HG02981 (cell line): ENCODE data around the gene SBK2.
"Not testable (repeated sequence)": the region's sequence is repeated elsewhere in the genome, so short reads cannot be mapped to it uniquely, and the experiment has no call there.

Source experiments
- ATAC-seq: cut with Tn5 transposase; IDR thresholded peaks from one replicate; pipeline ENCODE4 v1.9.1; 2021; ENCODE audit warnings: mild to moderate bottlenecking, moderate library complexity; ENCODE audit not compliant: unreplicated experiment

SBK2 gene

DNA sequence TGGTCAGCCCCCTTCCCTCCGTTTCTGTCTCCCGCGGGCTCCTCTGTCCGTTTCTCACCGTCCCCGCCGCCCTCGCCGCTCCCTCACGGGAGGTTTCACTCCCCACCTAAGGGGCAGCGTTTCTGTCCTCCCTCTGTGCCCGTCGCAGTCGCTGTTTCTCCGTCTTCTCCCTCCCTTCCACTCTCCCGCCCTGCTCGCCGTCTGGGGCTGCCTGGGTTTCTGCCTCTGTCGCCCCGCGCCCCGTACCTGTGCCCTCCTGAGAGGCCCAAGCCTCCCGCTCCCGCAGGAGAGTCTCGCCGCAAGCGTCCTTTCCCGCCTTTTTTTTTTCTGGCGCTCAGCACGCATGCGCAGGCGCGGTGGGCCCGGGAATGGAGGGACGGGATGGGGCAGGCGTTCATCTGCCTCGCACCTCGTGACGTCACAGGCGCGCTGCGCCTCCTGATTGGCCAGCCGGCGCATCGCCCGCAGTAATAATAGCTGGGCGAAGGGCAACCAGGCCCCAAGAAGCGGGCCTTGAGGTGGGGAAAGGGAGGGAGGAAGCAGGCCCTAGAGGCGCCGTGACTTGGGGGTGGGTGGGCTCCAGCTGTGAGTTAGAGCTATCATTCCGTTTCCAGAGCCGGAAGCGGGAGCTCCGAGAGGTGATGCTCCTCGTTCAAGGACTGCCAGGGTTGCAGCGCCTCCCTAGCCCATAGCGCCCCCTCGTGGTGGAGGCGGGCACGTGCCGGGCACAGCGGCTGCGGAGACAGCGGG lies 33.3 kb downstream of the SBK2 start:
- ATAC-seq: peak; percentile 90

DNA sequence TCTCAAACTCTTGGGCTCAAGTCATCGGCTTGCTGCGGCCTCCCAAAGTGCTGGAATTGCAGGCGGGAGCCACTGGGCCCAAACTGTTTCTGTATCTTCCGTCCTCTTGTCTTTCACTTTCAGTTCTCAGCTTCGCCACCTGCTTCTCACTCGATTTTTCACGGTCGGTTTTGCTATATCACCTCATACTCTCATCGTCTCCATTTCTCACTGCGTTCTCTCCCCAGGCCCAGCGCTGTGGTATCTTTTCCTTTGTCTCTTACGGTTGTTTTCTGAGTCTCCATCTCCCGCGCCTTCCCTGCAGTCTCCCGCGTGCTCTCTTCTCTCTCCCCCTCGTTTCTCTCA lies 33.8 kb downstream of the SBK2 start:
- ATAC-seq: no peak

DNA sequence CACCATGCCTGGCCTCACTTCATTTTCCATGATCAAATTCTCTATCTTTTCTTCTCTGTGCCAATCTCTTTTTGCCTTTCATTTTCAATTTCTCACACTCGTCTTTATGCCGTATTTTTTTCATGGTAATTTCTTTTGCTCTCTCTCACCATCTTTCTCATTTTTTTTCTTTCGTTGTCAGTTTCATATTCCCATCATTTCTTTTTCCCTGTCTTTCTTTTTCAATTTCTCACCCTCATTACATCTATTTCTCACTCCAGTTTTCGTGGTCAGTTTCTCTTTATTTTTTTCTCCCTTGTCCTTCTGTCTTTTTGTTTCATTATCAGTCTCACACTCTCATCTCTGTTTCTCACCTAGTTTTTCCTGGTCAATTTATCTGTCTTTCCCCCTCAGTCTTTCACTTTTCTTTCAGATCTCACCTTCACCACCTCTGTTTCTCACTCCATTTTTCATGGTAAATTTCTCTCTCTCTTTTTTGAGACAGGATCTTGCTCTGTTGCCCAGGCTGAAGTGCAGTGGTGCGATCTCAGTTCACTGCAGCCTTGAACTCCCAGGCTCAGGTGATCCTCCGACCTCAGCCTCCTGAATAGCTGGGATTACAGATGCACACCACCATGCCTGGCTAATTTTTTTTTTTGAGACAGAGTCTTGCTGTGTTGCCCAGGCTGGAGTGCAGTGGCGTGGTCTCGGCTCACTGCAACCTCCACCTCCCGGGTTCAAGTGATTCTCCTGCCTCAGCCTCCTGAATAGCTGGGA lies 34.6 kb downstream of the SBK2 start:
- ATAC-seq: no peak

DNA sequence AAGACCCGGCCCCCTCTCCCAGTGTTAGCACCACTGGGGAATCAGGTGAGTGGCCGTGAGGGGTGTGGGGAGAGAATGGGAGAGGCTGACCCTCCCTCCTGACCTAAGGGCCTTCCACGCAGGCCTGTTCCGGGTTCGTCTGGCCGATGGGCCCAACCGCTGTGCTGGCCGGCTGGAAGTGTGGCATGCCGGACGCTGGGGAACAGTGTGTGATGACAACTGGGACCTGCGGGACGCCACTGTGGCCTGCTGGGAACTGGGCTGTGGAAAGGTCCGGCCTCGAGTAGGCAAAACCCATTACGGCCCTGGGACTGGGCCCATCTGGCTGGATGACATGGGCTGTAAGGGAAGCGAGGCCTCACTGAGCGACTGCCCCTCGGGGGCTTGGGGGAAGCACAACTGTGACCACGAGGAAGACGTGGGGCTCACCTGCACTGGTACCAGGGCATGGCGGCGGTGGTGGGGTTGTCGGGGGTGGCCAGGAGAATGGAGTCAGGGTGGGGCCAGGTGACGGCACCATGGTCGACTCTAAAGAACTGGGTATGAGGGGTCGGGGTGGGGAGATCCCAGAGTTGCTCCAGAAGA lies 36.5 kb downstream of the SBK2 start:
- no peak for ATAC-seq

DNA sequence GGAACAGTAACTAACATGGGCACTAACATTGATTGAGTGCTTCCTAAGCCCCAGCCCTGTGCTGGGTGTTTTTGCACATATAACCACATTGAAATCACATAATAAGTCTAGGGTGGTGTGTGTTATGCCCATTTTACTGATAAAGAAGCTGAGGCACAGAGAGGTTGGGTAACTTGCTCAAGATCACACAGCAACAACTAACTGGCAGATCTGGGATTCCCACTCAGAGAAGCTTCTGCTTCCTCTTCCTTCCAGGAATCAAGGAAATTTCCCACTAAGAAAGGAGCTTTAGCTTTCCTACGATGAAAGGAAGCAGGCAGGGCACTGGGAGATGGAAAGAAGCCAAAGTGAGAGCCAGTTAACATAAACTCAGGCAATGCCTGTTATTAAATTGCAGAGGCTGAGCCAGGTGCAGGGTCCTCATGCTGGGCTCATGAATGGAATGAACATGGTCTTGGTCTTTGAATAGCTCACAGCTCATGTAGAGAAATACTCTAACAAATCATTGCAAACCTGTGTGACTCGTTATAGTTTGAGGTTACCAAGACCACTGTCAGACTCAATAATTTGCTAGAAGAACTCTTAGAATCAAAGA lies 38.6 kb downstream of the SBK2 start:
- no peak for ATAC-seq

DNA sequence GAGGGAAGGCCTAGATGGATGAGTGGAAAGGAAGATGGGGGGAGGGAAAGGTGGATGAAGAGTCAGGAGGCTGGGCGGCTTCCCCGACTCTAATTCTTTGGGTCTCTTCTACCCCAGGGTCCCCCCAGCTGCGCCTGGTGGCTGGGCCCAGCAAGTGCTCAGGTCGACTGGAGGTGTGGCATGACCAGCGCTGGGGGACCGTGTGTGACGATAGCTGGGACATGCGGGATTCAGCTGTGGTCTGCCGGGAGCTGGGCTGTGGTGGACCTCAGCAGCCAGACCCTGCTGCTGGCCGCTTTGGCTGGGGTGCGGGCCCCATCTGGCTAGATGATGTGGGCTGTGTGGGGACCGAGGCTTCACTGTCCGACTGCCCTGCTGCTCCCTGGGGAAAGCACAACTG lies 39.2 kb downstream of the SBK2 start:
- ATAC-seq: no peak

DNA sequence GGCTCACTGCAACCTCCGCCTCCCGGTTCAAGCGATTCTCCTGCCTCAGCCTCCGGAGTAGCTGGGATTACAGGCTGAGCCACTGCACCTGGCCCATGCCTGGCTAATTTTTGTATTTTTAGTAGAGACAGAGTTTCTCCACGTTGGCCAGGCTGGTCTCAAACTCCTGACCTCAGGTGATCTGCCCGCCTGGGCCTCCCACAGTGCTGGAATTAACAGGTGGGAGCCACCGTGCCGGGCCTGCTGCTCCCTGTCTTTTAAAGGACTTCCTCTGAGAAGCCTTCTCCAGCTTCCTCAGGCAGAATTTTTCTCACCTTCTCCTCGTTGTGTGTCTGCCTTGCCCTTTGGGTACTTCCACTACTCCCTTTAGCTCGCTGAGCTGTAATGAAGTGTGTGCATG lies 40.1 kb downstream of the SBK2 start:
- not testable (repeated sequence) for ATAC-seq

DNA sequence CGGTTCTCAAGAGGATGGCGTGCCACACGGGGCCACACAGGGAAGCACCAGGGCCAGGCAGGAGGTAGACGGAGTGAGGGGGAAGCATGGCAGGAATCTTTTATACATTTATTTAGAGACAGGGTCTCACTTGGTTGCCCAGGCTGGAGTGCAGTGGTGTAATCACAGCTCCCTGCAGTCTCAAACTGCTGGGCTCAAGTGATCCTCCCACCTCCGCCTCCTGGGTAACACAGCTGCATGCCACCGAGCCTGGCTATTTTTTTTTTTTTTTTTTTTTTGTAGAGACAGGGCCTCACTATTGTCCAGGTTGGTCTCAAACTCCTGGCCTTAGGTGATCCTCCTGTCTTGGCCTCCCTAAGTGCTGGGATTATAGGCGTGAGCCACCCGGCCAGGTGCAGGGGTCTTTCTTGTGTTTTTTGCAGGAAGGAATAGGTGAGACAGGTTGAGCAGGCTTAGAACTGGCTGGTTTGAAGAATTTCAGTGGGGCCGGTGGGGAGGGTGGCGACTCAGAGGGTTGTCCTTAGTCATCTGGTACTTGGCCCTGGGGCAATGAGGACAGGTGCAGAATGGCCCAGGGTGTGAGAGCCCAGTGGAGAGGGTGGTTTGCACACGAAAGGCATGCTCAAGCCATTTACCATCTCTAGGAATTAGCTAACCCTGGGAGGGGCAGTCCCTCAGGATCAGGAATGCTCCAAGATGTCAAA lies 41.1 kb downstream of the SBK2 start:
- ATAC-seq: no peak

DNA sequence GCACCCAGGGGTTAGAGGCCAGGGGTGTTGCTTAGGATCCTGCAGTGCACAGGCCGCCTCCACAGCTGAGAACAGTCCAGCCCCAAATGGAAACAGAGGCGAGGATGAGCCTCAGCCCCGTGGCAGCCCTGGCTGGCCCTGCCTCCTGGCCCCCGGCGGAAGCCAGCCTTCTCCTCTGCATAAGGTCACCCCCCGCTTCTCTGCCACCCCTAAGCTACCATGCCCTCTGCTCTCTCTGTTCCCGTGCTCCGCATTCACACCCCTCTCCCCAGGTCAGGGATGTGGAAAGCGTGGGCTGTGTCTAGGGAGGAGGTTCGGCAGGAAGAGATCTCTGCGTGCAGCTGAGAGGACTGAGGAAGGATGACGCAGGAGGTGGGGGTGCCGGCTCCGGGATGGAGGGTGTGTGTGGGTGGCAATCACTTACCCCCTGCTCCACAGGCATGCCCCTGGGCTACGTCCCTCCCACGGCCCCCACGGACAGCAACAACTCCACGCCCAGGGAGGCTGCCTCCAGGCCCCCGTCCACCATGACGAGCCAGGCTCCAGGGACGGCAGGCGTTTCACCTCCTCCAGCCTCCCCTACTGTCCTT lies 42.7 kb downstream of the SBK2 start:
- ATAC-seq: no peak

DNA sequence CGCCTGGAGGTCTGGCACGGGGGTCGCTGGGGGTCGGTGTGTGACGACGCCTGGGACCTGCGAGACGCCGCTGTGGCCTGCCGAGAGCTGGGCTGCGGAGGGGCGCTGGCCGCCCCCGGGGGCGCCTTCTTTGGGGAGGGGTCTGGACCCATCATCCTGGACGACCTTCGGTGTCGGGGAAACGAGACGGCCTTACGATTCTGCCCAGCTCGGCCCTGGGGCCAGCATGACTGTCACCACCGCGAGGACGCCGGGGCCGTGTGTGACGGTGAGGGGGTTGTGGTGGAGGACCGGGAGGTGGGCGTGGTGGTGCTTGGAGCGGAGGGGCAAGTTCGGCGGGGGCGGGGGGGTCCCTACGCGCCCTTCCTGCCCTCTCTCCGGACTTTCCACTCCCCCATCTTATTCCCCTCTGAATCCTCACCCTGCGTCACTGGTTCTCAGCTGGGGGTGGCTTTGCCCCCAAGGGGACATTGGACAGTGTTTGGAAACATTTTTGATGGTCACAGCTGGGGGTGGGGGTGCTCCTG lies 43.2 kb downstream of the SBK2 start:
- ATAC-seq: no peak

DNA sequence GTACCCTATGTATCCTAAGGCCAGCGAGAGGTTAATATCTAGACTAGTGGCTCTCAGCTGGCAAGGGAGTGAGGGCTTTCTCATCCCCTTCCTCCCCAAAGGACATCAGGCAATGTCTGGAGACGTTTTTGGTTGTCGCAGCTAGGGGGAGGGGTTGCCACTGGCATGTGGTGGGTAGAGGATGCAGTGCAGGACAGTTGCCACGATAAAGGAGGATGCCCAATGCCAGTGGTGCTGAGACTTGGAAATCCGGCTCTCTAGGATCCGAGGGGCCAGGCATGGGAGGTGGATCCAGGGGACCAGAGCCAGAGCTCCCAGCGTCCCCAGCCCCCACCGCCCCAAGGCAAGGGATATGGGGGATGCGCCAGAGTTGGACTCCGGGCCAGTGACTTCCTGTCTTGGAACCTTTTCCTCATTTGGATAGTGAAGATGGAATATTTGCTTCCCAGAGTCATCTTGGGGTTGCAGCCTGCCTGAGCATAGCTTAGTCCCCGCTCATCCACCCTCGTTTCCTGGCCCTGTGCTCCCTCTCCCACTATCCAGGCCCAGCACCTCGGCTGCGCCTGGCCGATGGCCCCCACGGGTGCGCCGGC lies 43.8 kb downstream of the SBK2 start:
- ATAC-seq: no peak

DNA sequence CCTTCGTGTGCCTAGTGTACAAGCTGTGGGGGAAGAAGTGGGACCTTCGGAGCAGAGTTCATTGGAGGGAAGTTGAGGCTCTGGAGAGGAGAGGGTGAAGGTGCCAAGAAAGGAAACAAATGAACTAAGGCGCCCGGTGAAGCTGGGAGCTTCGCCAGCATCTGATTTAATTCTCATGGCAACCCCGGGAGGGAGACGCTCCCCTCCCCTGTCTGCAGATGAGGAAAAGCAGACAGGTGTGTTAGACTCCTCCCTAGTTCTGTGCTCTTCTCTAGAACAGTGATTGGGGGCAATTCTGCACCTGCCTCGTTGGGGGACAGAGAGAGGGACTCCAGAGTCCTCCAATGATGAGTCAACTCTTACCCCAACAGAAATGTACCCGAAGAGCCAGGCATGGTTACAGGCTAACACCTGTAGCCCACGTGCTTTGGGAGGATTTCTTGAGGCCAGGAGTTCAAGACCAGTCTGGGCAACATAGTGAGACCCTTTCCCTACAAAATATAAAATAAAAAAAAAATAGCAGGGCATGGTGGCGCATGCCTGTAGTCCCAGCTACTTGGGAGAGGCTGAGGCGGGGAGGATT lies 44.5 kb downstream of the SBK2 start:
- no peak for ATAC-seq

DNA sequence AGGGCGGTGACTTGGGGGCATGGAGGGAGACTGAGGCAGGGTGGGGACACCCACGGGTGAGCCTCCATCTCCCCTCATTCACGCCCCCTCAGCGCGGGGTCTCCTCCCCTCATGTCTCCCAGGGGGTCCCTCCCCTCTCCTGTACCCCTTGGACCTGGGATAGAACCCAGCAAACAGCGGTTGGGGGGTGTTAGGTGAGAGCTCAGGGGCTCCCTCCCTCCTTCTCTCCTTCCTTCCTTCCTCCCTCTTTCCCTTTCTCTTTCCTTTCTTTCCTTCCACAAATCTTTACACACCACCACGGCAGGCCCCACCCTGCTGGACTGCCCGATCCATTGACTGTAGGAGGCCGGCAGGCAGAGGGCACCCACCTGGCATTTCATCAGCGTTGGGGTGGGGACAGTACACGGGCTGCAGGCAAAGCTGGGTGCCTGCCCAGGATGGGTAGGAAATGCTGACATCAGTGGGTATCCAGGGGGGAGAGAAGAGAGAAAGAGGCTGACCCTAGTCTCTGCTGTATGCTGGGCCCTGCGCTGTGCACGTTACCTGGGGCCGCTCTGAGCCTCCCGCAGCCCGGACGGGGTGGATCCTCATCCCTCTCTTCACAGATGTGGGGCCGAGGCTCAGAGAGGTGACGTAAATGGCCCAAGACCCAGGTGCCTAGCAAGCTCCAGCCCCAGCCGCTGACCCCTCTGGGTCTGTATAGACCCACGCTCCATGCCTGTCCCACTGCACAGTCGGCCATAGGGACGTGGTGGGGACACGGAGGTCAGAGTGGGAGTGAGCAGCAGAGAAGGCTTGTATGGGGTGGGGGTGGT lies 45.2 kb downstream of the SBK2 start:
- ATAC-seq: no peak

DNA sequence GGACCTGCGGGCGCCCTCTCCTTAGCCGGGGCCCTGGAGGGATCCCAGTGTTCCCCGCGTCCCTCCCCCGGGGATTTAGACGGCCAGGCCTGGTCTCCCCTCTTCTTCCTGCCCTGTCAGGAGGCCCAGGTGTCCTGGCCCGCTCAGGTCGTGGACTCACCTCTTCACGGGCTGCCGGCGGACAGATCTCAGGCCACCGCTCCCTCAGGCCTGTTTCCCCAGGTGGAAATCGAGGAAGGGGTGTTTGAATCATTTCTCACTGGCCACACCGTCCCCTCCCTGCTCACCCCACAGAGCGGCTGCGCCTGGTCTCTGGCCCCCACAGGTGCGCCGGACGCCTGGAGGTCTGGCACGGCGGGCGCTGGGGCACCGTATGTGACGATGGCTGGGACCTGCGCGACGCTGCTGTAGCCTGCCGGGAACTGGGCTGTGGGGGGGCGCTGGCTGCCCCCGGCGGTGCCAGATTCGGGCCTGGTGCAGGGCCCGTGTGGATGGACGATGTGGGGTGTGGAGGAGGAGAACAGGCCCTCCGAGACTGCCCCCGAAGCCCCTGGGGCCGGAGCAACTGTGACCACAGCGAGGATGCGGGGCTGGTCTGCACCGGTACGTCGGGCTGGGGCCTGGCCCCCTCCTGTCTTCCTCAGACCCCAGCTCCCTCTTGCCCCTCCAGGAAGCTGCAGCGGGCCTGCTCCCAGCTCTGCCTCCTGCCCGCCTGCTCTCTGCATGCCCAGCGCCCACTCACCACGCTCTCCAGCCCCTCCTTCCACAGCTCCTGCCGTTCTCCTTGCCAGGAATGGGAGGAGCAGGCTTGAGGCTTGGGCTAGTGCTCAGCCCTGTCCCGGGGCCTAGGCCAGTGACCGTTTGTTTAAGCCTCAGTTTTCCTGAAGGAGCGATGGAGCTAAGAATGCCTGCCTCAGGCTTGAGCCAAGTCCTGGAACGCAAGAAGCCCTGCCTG lies 46.2 kb downstream of the SBK2 start:
- ATAC-seq: no peak

DNA sequence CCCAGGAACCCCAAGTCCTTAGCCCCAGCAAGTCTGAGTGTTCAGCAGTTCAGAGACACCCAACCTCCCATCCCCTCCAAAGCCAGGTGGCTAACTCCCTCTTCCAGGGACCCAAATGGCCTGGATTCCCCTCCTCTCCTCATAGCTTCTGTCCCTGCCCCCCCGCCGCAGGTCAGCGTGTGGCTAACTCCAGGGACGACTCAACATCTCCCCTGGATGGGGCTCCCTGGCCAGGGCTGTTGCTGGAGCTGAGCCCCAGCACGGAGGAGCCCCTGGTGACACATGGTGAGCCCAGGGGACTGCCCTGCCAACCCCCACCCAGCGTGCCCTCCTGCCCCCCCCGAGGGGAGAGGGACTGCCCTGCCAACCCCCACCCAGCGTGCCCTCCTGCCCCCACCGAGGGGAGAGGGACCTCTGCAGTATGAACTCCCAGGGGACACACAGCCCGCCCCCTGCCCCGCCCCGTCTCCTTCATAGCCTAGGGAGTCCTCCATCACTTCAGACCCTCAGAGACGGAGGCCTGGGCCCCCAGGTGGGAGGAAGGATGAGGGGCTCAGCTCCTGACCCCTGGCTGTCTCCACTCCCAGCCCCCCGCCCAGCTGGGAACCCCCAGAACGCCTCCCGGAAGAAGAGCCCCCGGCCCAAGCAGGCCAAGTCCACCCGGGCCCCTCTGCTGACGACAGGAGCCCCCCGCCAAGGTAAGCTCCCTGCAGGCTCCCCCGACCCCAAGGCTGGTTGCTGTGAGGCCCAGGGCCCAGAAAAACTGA lies 47.0 kb downstream of the SBK2 start:
- ATAC-seq: no peak

DNA sequence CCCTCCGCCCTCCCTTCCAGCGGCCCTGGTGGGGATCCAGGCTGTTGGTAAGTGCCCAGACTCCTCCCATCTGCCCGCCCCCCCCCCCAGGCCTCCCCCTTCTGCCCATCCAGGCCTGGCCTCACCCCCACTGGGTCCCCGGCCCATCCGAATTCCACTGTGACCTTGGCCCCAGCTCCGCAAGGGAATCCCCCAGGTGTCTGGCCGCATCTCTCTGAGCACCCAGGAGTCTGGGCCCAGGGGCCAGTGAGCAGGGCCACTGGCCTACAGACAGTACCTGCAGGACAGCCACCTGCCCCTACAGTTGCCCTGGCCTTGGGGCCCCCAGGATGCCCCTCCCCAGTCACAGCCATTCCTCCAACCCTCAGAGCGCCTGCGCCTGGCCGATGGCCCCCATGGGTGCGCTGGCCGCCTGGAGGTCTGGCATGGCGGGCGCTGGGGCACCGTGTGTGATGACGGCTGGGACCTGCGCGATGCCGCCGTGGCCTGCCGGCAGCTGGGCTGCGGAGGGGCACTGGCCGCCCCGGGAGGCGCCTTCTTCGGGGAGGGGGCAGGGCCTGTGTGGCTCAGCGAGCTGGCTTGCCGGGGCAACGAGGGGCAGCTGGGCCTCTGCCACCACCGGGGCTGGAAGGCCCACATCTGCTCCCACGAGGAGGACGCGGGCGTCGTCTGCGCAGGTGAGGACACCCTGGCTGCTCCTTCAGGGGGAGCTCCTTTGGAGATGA lies 47.8 kb downstream of the SBK2 start:
- no peak for ATAC-seq
